Kidney (tissue), 14 donors: ENCODE data around the gene NFAM1. TPM values are rescaled to one million over a fixed set of nuclear protein-coding genes. Genes with fewer than 3 reads are reported as not detected.

Experiments
- DNase-seq, 5 donors: peaks; one replicate each; pipeline ENCODE4 v3.0.0-alpha.2; 2013 to 2020
- FAIRE-seq: peaks from 2 replicates; lab custom pipeline; 2012; peaks lifted over from hg19 to GRCh38; lab: Jason Lieb, UNC
- H3K27ac ChIP-seq, 2 donors: one replicate each; pipeline ENCODE4 v1.7.0; 2013; ENCODE audit warnings: low read depth in 2 of 2, low read length in 2 of 2, inconsistent platforms in 1 of 2
- H3K27me3 ChIP-seq: one replicate; pipeline ENCODE4 v1.7.1; 2013; ENCODE audit warnings: low read length, inconsistent platforms; ENCODE audit not compliant: control insufficient read depth, insufficient read depth
- H3K36me3 ChIP-seq, 3 donors: one replicate each; pipeline versions ENCODE4 v1.7.0 to v1.7.1; 2013; ENCODE audit warnings: low read length in 3 of 3, control low read depth in 1 of 3, inconsistent platforms in 1 of 3; ENCODE audit not compliant: insufficient read depth in 3 of 3, control insufficient read depth in 2 of 3
- H3K4me1 ChIP-seq, 3 donors: one replicate each; pipeline versions ENCODE4 v1.7.0 to v1.7.1; 2013; ENCODE audit warnings: low read length in 3 of 3, inconsistent platforms in 1 of 3, low read depth in 1 of 3; ENCODE audit not compliant: control insufficient read depth in 2 of 3, insufficient read depth in 2 of 3
- H3K4me3 ChIP-seq, 3 donors: one replicate each; pipeline versions ENCODE4 v1.7.0 to v1.8.1; 2013; ENCODE audit warnings: low read length in 3 of 3, control low read depth in 1 of 3, inconsistent platforms in 1 of 3
- H3K9ac ChIP-seq, 3 donors: one replicate each; pipeline versions ENCODE4 v1.7.0 to v1.7.1; 2013; ENCODE audit warnings: low read length in 3 of 3, control low read depth in 1 of 3, inconsistent platforms in 1 of 3
- H3K9me3 ChIP-seq, 3 donors: one replicate each; pipeline versions ENCODE4 v1.7.0 to v1.7.1; 2013; ENCODE audit warnings: low read length in 3 of 3, control low read depth in 1 of 3, inconsistent platforms in 1 of 3; ENCODE audit not compliant: control insufficient read depth in 2 of 3, insufficient read depth in 1 of 3
- intact Hi-C: fragments of 100-400 bp; cut with DNase I; formaldehyde crosslinking; loops from one replicate; pipeline ENCODE4 v1.11.1; 2022
- polyA plus RNA-seq: library from polyadenylated mRNA; stranded (reverse); fragments of 350-450 nt; fragmentation: Illumina TruSeq; extraction: RNeasy Lipid Tissue Mini Kit (QIAGEN cat#74804); gene quantifications from one replicate; pipeline ENCODE4 v1.2.3, GENCODE V29; 2014; ENCODE audit warnings: low read depth, low replicate concordance; ENCODE audit not compliant: insufficient read depth
- total RNA-seq: library from RNA; stranded (reverse); fragmentation: NEBNext Ultra II Directional; extraction: Animal tissue kit (Norgen Biotek cat#: 25700); gene quantifications from one replicate; pipeline ENCODE4 v1.2.1, GENCODE V29; 2021
- TF ChIP-seq, protein P1 (sequence below): IDR thresholded peaks from 3 replicates; pipeline ENCODE4 v1.5.1; 2012; ENCODE audit warnings: mild to moderate bottlenecking, moderate library complexity, borderline replicate concordance; ENCODE audit not compliant: insufficient read depth; ENCODE audit errors: extremely low read depth
- donor health status: control.
- donor health status: control.
- donor health status: control.
- donor health status: control.
- donor health status: control.
- donor health status: DM: yes; HTN: yes; CAD: no.
- donor health status: Normal renal cell carcinoma (clear cell type).

NFAM1 gene
- total and polyA plus RNA-seq, 2 donors from 2014 or later, result 0.60 to 7.9 TPM

DNA sequence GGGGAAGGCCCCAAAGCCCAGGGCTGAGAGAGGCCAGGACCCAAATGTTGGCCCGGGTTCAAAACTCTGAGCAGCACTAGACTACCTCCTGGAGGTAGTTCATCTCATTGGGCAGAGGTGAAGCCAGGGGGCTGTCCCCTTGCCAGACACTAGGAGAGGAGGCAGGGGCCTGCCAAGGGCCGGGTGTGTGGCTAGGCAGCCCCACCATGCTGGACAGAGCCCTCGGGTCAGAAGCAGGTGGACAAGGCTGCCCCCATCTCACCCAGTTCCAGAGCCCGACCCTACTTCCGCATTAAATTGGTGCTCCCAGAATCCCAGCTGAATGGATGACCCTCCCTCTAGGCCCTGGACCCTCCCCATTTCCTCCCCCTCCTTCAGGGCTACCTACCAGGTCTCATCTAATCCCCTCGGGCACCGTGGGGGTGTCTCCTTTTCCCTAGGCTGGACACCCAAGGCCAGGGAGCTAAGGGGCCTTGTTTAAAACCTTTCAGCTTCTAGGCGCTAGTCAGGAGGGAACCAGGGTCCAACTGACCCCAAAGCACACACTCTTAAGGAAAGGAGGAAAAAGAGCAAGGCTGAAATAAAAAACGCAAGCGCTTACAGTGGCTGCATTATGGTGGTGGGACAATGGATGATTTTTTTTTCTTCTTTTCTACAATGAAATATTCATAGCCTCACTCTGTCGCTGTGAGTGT is 89.6 kb downstream of the NFAM1 start:
- Histone ChIP-seq H3K36me3 (no peaks in the 10 kb centered on the region), H3K4me3 (no peak overlapping the region), H3K9me3 (no peaks in the 10 kb centered on the region), H3K9ac (no peak overlapping the region), H3K4me1 (no peaks in the 10 kb centered on the region), H3K27ac (no peak overlapping the region), H3K27me3 (no peaks in the 10 kb centered on the region)
- no peak for FAIRE-seq
- TF ChIP-seq, protein P1, sequence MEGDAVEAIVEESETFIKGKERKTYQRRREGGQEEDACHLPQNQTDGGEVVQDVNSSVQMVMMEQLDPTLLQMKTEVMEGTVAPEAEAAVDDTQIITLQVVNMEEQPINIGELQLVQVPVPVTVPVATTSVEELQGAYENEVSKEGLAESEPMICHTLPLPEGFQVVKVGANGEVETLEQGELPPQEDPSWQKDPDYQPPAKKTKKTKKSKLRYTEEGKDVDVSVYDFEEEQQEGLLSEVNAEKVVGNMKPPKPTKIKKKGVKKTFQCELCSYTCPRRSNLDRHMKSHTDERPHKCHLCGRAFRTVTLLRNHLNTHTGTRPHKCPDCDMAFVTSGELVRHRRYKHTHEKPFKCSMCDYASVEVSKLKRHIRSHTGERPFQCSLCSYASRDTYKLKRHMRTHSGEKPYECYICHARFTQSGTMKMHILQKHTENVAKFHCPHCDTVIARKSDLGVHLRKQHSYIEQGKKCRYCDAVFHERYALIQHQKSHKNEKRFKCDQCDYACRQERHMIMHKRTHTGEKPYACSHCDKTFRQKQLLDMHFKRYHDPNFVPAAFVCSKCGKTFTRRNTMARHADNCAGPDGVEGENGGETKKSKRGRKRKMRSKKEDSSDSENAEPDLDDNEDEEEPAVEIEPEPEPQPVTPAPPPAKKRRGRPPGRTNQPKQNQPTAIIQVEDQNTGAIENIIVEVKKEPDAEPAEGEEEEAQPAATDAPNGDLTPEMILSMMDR, result no peak
- no peak for DNase-seq
- intact Hi-C loops, result no loop called here

GRCh38 chr22:42341779-42342178 is 90.4 kb downstream of the NFAM1 start:
- Histone ChIP-seq H3K9me3 (no peaks in the 10 kb centered on the region), H3K27me3 (no peaks in the 10 kb centered on the region), H3K4me3 (no peak overlapping the region), H3K9ac (no peak overlapping the region), H3K4me1 (no peaks in the 10 kb centered on the region), H3K27ac (no peak overlapping the region), H3K36me3 (no peaks in the 10 kb centered on the region)
- DNase-seq (no peak), FAIRE-seq (no peak)
- TF ChIP-seq, protein P1, result no peak
- intact Hi-C loops, result no loop called here

DNA sequence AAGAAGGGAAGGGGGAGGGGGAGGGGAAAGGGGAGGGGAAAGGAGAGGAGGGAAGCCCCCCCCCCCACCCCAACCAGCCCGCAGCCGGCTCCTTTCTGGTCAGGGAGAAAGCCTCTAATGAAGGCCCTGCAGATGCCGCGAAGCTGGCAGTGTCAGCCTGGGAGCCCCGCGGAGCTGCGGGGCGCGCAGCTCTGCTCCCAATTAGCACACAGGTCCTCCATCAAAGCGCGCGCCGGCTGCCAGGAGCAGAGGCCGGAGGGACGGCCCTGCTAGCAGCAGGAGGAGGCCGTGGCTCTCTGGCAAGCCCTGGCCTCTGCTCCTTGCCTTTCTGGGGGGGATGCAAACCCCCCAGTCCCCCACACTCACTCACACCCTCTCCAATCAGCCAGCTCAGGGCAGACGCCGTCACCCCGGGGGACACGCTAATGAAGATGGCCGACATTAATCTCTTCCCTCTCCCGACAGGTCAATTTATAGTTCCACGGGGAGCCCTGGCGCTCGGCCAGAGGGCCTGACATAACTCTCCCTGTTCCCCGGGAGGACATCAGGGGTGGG is 91.3 kb downstream of the NFAM1 start:
- H3K27ac ChIP-seq, result no peak overlapping the region
- no peak overlapping the region for H3K4me3 ChIP-seq
- TF ChIP-seq, protein P1, result no peak
- no peaks in the 10 kb centered on the region for H3K9me3 ChIP-seq
- FAIRE-seq (no peak), DNase-seq (peak in 4 of 5 donors; percentile 51 to 84 (median 58))
- H3K36me3 ChIP-seq, result no peaks in the 10 kb centered on the region
- H3K9ac ChIP-seq, result no peak overlapping the region
- intact Hi-C loops, result no loop called here
- H3K4me1 ChIP-seq, result no peaks in the 10 kb centered on the region
- no peaks in the 10 kb centered on the region for H3K27me3 ChIP-seq
